SK-N-SH (cell line): Measurements from ENCODE around the gene OPCML.

Source experiments
- EP300 ChIP-seq, 2 experiments: IDR thresholded peaks; 2 replicates each; pipeline versions ENCODE4 v1.4.0 to v1.6.1; 2012; ENCODE audit warnings: borderline replicate concordance in 1 of 2, low read depth in 1 of 2, low read length in 1 of 2
- EZH2phosphoT487 ChIP-seq: fragments of 200-600 bp; sonication (generic); IDR thresholded peaks from 2 replicates; pipeline ENCODE4 v1.6.1; 2017; ENCODE audit warnings: low read depth, mixed run types, mild to moderate bottlenecking, antibody characterized with exemption, moderate library complexity, borderline replicate concordance
- MXI1 ChIP-seq: IDR thresholded peaks from 2 replicates; pipeline ENCODE4 v1.6.1; 2012; ENCODE audit warnings: mild to moderate bottlenecking, low read depth, low read length, improper control_type of control experiment
- POLR2AphosphoS5 ChIP-seq: IDR thresholded peaks from 2 replicates; pipeline ENCODE4 v1.6.1; 2012; ENCODE audit warnings: low read depth, low read length
- TAF1 ChIP-seq: IDR thresholded peaks from 2 replicates; pipeline ENCODE4 v1.6.1; 2012; ENCODE audit warnings: low read depth, mild to moderate bottlenecking, low read length, moderate library complexity, borderline replicate concordance

DNA sequence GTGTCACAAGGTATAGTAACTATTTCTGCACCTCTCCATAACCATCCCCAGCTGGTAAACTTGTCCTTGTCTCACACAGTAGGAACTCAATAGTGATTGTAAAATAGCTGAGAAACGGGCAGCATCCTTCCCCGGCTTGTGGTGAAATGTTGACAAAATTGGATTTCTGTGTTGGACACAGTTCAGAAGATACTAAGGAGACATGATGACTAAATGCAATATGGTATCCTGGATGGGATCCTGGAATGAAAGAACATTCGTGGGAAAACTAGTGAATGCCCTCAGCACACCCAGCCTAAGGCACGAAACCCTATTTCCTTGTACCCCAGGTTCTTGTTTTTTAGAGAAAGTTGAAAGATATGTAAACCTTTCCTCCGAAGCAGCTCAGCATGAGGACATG, 18.8 kb upstream of the OPCML start:
- TF ChIP-seq POLR2AphosphoS5 (no peak), EZH2phosphoT487 (no peak), EP300 (IDR thresholded peaks at IDR 0.05; ENCODE audit: borderline replicate concordance in 1 of 2, low read depth in 1 of 2, low read length in 1 of 2) (no peak), MXI1 (no peak), TAF1 (no peak)
